GM23338 (cell line): ENCODE results near the gene TTYH1. TPM values are rescaled to one million over a fixed set of nuclear protein-coding genes. Genes with fewer than 3 reads are reported as not detected.
"Not testable (repeated sequence)": the region's sequence is repeated elsewhere in the genome, so short reads cannot be mapped to it uniquely, and the experiment has no call there.

Experiments
- ATAC-seq: fragments of 200-7000 bp; cut with Tn5 transposase; 3 replicates; pipeline ENCODE4 v1.9.1; 2020
- DNase-seq: peaks from one replicate; pipeline ENCODE4 v3.0.0-alpha.2; 2015; ENCODE audit warnings: low spot score
- H2AFZ ChIP-seq: fragments of 200-600 bp; sonication (generic); 2 replicates; pipeline ENCODE4 v1.8.0; 2016; ENCODE audit warnings: antibody characterized with exemption, mild to moderate bottlenecking, moderate library complexity
- H3F3A ChIP-seq: fragments of 200-600 bp; sonication (generic); replicated peaks from 2 replicates; pipeline ENCODE4 v1.8.0; 2017; ENCODE audit warnings: antibody characterized with exemption, mixed run types, low read depth
- H3K27ac ChIP-seq: fragments of 200-600 bp; sonication (generic); 2 replicates; pipeline ENCODE4 v1.6.1; 2016; ENCODE audit warnings: low read depth
- H3K27me3 ChIP-seq: fragments of 200-600 bp; sonication (generic); 2 replicates; pipeline ENCODE4 v1.8.0; 2016; ENCODE audit warnings: mild to moderate bottlenecking, mixed run types, moderate library complexity; ENCODE audit not compliant: insufficient read depth
- H3K36me3 ChIP-seq: fragments of 200-600 bp; sonication (generic); 2 replicates; pipeline ENCODE4 v1.8.0; 2016; ENCODE audit warnings: mild to moderate bottlenecking; ENCODE audit not compliant: insufficient read depth
- H3K4me1 ChIP-seq: fragments of 200-600 bp; sonication (generic); 2 replicates; pipeline ENCODE4 v1.8.0; 2016; ENCODE audit warnings: mild to moderate bottlenecking, moderate library complexity; ENCODE audit not compliant: insufficient read depth
- H3K4me2 ChIP-seq: fragments of 200-600 bp; sonication (generic); 2 replicates; pipeline ENCODE4 v1.7.1; 2017; ENCODE audit warnings: mixed run types
- H3K4me3 ChIP-seq: fragments of 200-600 bp; sonication (generic); 2 replicates; pipeline ENCODE4 v1.6.1; 2016; ENCODE audit warnings: mixed run types
- H3K79me2 ChIP-seq: fragments of 200-600 bp; sonication (generic); replicated peaks from 2 replicates; pipeline ENCODE4 v1.8.0; 2017; ENCODE audit warnings: mild to moderate bottlenecking; ENCODE audit not compliant: insufficient read depth
- H3K9me2 ChIP-seq: fragments of 200-600 bp; sonication (generic); 2 replicates; pipeline ENCODE4 v1.8.0; 2017; ENCODE audit not compliant: insufficient read depth
- H4K20me1 ChIP-seq: fragments of 200-600 bp; sonication (generic); replicated peaks from 2 replicates; pipeline ENCODE4 v1.8.0; 2017; ENCODE audit warnings: mild to moderate bottlenecking; ENCODE audit not compliant: insufficient read depth
- H3K27ac Mint-ChIP-seq: 2 replicates; pipeline ENCODE4 v1.8.0; 2020; ENCODE audit warnings: inconsistent platforms, mild to moderate bottlenecking, moderate library complexity, mixed read lengths
- H3K27me3 Mint-ChIP-seq: 3 replicates; pipeline ENCODE4 v1.8.0; 2022; ENCODE audit warnings: low read depth, mild to moderate bottlenecking, moderate library complexity, mixed read lengths, inconsistent platforms; ENCODE audit not compliant: insufficient read depth, poor library complexity
- H3K36me3 Mint-ChIP-seq: 3 replicates; pipeline ENCODE4 v1.8.0; 2021; ENCODE audit warnings: low read depth, mild to moderate bottlenecking, inconsistent platforms, moderate library complexity, mixed read lengths
- H3K4me1 Mint-ChIP-seq: 3 replicates; pipeline ENCODE4 v1.8.0; 2020; ENCODE audit warnings: mild to moderate bottlenecking, inconsistent platforms, mixed read lengths
- H3K4me3 Mint-ChIP-seq: 3 replicates; pipeline ENCODE4 v1.8.0; 2021; ENCODE audit warnings: moderate library complexity, mild to moderate bottlenecking, inconsistent platforms, mixed read lengths
- H3K9me3 Mint-ChIP-seq: 3 replicates; pipeline ENCODE4 v1.8.0; 2020; ENCODE audit warnings: moderate library complexity, mild to moderate bottlenecking, inconsistent platforms, mixed read lengths
- CREB1 ChIP-seq: fragments of 250-450 bp; sonication (Bioruptor Pico); IDR thresholded peaks from 2 replicates; pipeline ENCODE4 v1.5.0; 2020; ENCODE audit warnings: low read depth, mild to moderate bottlenecking, moderate library complexity
- EZH2phosphoT487 ChIP-seq: fragments of 200-600 bp; sonication (generic); IDR thresholded peaks from one replicate; pipeline ENCODE4 v1.8.1; 2018; ENCODE audit warnings: antibody characterized with exemption; ENCODE audit not compliant: unreplicated experiment
- JUNB ChIP-seq: IDR thresholded peaks from one replicate; pipeline ENCODE4 v1.6.1; 2016; ENCODE audit warnings: antibody characterized with exemption; ENCODE audit not compliant: unreplicated experiment
- NANOG ChIP-seq: IDR thresholded peaks from 2 replicates; pipeline ENCODE4 v1.6.1; 2016; ENCODE audit warnings: antibody characterized with exemption, borderline replicate concordance
- POLR2AphosphoS5 ChIP-seq: IDR thresholded peaks from 2 replicates; pipeline ENCODE4 v1.6.1; 2016; ENCODE audit warnings: antibody characterized with exemption, low read depth
- STAT1 ChIP-seq: IDR thresholded peaks from one replicate; pipeline ENCODE4 v1.6.1; 2016; ENCODE audit warnings: antibody characterized with exemption; ENCODE audit not compliant: unreplicated experiment
- ZNF114 ChIP-seq: fragments of 250-450 bp; sonication (Bioruptor Pico); IDR thresholded peaks from 2 replicates; pipeline ENCODE4 v1.5.0; 2020; ENCODE audit warnings: mild to moderate bottlenecking, moderate library complexity
- ZNF331 ChIP-seq: fragments of 250-450 bp; sonication (Bioruptor Pico); IDR thresholded peaks from 2 replicates; pipeline ENCODE4 v1.5.0; 2020; ENCODE audit warnings: low read depth, mild to moderate bottlenecking, moderate library complexity
- polyA plus RNA-seq: library from polyadenylated mRNA; unstranded; fragments of >200 nt; fragmentation: Nextera tagmentation; extraction: Ambion mirVana; gene quantifications from 2 replicates; pipeline ENCODE4 v1.2.1, GENCODE V29; 2016
- total RNA-seq: library from RNA; depleted of rRNA; stranded (reverse); fragments of >200 nt; shearing (Covaris generic); gene quantifications from 2 replicates; pipeline ENCODE4 v1.2.3, GENCODE V29; 2014
- TF ChIP-seq, protein P1 (sequence below): IDR thresholded peaks from 2 replicates; pipeline ENCODE4 v1.6.1; 2016; ENCODE audit warnings: antibody characterized with exemption
- TF ChIP-seq, protein P2 (sequence below), 2 experiments: fragments of 200-600 bp in 1 of 2; sonication (generic) in 1 of 2; conservative IDR thresholded peaks; 2 replicates each; pipeline versions ENCODE4 v1.5.1 to v1.6.1; 2016 to 2017; ENCODE audit warnings: antibody characterized with exemption in 2 of 2, low read depth in 2 of 2, mild to moderate bottlenecking in 2 of 2, moderate library complexity in 1 of 2
- TF ChIP-seq, protein P3 (sequence below): IDR thresholded peaks from one replicate; pipeline ENCODE4 v1.6.1; 2018; ENCODE audit warnings: antibody characterized with exemption; ENCODE audit not compliant: unreplicated experiment

TTYH1 gene
- total and polyA plus RNA-seq, 2 experiments from 2014 or later: 18.2 to 40.8 TPM

DNA sequence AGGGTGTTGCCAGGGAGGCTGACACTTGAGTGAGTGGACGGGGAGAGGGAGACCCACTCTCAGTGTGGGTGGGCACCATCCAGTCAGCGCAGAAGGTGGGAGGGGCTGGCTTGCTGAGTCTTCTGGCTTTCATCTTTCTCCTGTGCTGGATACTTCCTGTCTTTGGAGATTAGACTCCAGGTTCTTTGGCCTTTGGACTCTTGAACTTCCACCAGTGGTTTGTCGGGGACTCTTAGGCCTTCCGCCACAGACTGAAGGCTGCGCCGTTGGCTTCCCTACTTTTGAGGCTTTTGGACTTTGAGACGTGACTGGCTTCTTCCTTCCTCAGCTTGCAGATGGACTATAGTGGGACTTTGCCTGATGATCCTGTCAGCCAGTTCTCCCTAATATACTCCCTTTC is 29.5 kb downstream of the TTYH1 start (continued):
- TF ChIP-seq ZNF331 (CRISPR knock-in tag) (no peak), STAT1 (no peak), POLR2AphosphoS5 (no peak), NANOG (no peak), EZH2phosphoT487 (no peak), JUNB (no peak), CREB1 (CRISPR knock-in tag) (no peak), ZNF114 (CRISPR knock-in tag) (no peak)
- TF ChIP-seq, protein P1, sequence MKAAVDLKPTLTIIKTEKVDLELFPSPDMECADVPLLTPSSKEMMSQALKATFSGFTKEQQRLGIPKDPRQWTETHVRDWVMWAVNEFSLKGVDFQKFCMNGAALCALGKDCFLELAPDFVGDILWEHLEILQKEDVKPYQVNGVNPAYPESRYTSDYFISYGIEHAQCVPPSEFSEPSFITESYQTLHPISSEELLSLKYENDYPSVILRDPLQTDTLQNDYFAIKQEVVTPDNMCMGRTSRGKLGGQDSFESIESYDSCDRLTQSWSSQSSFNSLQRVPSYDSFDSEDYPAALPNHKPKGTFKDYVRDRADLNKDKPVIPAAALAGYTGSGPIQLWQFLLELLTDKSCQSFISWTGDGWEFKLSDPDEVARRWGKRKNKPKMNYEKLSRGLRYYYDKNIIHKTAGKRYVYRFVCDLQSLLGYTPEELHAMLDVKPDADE: no peak
- TF ChIP-seq, protein P2, sequence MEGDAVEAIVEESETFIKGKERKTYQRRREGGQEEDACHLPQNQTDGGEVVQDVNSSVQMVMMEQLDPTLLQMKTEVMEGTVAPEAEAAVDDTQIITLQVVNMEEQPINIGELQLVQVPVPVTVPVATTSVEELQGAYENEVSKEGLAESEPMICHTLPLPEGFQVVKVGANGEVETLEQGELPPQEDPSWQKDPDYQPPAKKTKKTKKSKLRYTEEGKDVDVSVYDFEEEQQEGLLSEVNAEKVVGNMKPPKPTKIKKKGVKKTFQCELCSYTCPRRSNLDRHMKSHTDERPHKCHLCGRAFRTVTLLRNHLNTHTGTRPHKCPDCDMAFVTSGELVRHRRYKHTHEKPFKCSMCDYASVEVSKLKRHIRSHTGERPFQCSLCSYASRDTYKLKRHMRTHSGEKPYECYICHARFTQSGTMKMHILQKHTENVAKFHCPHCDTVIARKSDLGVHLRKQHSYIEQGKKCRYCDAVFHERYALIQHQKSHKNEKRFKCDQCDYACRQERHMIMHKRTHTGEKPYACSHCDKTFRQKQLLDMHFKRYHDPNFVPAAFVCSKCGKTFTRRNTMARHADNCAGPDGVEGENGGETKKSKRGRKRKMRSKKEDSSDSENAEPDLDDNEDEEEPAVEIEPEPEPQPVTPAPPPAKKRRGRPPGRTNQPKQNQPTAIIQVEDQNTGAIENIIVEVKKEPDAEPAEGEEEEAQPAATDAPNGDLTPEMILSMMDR (conservative IDR thresholded peaks at IDR 0.05; ENCODE audit: low read depth in 2 of 2): no peak
- TF ChIP-seq, protein P3, sequence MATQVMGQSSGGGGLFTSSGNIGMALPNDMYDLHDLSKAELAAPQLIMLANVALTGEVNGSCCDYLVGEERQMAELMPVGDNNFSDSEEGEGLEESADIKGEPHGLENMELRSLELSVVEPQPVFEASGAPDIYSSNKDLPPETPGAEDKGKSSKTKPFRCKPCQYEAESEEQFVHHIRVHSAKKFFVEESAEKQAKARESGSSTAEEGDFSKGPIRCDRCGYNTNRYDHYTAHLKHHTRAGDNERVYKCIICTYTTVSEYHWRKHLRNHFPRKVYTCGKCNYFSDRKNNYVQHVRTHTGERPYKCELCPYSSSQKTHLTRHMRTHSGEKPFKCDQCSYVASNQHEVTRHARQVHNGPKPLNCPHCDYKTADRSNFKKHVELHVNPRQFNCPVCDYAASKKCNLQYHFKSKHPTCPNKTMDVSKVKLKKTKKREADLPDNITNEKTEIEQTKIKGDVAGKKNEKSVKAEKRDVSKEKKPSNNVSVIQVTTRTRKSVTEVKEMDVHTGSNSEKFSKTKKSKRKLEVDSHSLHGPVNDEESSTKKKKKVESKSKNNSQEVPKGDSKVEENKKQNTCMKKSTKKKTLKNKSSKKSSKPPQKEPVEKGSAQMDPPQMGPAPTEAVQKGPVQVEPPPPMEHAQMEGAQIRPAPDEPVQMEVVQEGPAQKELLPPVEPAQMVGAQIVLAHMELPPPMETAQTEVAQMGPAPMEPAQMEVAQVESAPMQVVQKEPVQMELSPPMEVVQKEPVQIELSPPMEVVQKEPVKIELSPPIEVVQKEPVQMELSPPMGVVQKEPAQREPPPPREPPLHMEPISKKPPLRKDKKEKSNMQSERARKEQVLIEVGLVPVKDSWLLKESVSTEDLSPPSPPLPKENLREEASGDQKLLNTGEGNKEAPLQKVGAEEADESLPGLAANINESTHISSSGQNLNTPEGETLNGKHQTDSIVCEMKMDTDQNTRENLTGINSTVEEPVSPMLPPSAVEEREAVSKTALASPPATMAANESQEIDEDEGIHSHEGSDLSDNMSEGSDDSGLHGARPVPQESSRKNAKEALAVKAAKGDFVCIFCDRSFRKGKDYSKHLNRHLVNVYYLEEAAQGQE: no peak

DNA sequence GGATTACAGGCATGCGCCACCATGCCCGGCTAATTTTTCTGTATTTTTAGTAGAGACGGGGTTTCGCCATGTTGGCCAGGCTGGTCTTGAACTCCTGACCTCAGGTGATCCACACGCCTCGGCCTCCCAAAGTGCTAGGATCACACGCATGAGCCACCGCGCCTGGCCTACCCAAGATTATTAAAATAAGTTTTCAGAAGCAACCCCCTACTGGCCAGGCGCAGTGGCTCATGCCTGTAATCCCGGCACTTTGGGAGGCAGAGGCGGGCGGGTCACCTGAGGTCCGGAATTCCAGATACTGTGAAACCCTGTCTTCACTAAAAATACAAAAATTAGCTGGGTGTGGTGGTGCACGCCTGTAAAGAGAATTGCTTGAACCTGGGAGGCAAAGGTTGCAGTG is 31.1 kb downstream of the TTYH1 start:
- not testable (repeated sequence) for H3F3A ChIP-seq, H3K36me3 ChIP-seq, H3K27me3 ChIP-seq, H3K27ac ChIP-seq, ATAC-seq, H3K27ac Mint-ChIP-seq, H3K4me3 Mint-ChIP-seq, H2AFZ ChIP-seq, H3K4me1 ChIP-seq, H3K4me3 ChIP-seq, DNase-seq, H3K4me2 ChIP-seq, H3K9me2 ChIP-seq
- Histone ChIP-seq H3K79me2 (peaks cover 49% of the 10 kb centered on the region), H4K20me1 (peaks cover 23% of the 10 kb centered on the region)
- Mint-ChIP-seq H3K4me1 (peaks cover 19% of the 10 kb centered on the region), H3K36me3 (peaks cover 44% of the 10 kb centered on the region), H3K9me3 (peaks cover 12% of the 10 kb centered on the region), H3K27me3 (peaks cover 15% of the 10 kb centered on the region)
